ENCODE data around the gene CTNND2.

GRCh38 chr5:11497651-11498050, 406.6 kb downstream of the CTNND2 start:
- TF ChIP-seq, protein P1, sequence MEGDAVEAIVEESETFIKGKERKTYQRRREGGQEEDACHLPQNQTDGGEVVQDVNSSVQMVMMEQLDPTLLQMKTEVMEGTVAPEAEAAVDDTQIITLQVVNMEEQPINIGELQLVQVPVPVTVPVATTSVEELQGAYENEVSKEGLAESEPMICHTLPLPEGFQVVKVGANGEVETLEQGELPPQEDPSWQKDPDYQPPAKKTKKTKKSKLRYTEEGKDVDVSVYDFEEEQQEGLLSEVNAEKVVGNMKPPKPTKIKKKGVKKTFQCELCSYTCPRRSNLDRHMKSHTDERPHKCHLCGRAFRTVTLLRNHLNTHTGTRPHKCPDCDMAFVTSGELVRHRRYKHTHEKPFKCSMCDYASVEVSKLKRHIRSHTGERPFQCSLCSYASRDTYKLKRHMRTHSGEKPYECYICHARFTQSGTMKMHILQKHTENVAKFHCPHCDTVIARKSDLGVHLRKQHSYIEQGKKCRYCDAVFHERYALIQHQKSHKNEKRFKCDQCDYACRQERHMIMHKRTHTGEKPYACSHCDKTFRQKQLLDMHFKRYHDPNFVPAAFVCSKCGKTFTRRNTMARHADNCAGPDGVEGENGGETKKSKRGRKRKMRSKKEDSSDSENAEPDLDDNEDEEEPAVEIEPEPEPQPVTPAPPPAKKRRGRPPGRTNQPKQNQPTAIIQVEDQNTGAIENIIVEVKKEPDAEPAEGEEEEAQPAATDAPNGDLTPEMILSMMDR (IDR thresholded peaks at IDR 0.05; ENCODE audit: poor library complexity, severe bottlenecking): no peak
- TF ChIP-seq EZH2 (IDR thresholded peaks at IDR 0.05; ENCODE audit: borderline replicate concordance, insufficient read depth, low read length, poor library complexity, severe bottlenecking) (no peak), RAD21 (conservative IDR thresholded peaks at IDR 0.05) (no peak), POLR2AphosphoS5 (IDR thresholded peaks at IDR 0.05) (no peak), TAF1 (IDR thresholded peaks at IDR 0.05; ENCODE audit: low read depth) (no peak), SMC3 (conservative IDR thresholded peaks at IDR 0.05; ENCODE audit: poor library complexity) (no peak), EP300 (conservative IDR thresholded peaks at IDR 0.05; ENCODE audit: poor library complexity, severe bottlenecking) (no peak)
